ENCODE measurements around the gene TBX15. TPM values are rescaled to one million over a fixed set of nuclear protein-coding genes. Genes with fewer than 3 reads are reported as not detected.

The TBX15 gene
- total RNA-seq, 1 experiment from 2014 or later = 1.9 TPM

DNA sequence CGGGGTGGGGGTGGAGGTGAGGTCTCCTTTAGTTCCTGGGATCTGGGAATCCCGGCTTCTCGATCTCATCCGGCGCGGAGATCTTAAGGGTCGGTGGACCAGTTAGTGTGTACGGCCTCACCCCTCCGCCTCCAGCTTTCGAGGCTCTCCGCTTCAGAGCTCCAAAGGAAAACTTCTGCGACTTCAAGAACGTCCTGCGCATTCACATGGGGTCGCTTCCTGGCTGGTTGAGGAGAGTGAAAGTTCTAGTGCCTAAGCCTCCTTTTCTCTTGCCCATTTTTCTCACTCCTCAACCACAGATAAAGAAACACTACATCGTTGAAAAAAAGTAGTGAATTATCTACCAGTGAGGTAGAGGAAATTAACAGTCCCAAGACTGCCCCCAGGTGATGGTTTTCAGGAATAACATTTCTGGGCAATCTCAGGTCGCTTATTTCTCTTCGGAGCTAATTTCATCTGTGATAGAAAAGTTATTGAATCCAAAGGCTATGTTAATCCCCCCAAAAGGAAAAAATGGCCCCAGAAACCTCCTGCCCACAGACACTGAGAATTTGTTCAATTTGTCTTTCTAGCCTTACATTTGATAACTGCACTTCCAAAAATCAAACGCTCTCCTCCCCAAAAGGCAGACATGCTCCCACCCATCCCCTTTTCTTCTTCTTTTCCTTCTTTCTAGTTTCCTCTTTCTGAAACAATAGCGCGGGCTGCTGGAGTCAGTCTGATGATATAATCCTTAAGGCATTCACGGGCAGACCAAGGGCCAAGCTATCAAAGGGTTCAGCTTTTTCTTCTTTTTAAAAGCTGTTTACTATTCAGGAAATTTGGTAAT lies 20.6 kb upstream of the TBX15 start:
- H3K4me1 ChIP-seq (ENCODE audit: control insufficient read depth, insufficient read depth, low read length) = no peaks in the 10 kb centered on the region
- H3K9me3 ChIP-seq (ENCODE audit: control insufficient read depth, insufficient read depth, low read depth, low read length) = no peaks in the 10 kb centered on the region
- no peaks in the 10 kb centered on the region for H3K36me3 ChIP-seq (ENCODE audit: control insufficient read depth, insufficient read depth, low read length)
- ChIA-PET POLR2A (no interaction called here), CTCF (interaction anchor here (0.6 kb wide), 4 partner anchors 73 to 991 kb away, joined by 3 to 5 read pairs (median 4); no protein-coding TSS in a partner anchor)
- no peak overlapping the region for H3K4me3 ChIP-seq (ENCODE audit: low read depth in 2 of 2, low read length in 2 of 2)
- H3K27me3 ChIP-seq (ENCODE audit: control insufficient read depth, insufficient read depth, low read length) = no peaks in the 10 kb centered on the region; the same call in 1 of the 2 replicates
- intact Hi-C loops (cut with micrococcal nuclease; ENCODE audit: unreplicated experiment) = loop anchor here (10.0 kb wide), 1 partner anchor 854 kb away; no protein-coding TSS in a partner anchor
- peak; percentile 8 for DNase-seq (ENCODE audit: low read depth, low spot score)
- no peak for TF ChIP-seq REST (IDR thresholded peaks at IDR 0.05; ENCODE audit: insufficient read depth in 1 of 2, low read depth in 2 of 2, low read length in 1 of 2)
- TF ChIP-seq, protein P1, sequence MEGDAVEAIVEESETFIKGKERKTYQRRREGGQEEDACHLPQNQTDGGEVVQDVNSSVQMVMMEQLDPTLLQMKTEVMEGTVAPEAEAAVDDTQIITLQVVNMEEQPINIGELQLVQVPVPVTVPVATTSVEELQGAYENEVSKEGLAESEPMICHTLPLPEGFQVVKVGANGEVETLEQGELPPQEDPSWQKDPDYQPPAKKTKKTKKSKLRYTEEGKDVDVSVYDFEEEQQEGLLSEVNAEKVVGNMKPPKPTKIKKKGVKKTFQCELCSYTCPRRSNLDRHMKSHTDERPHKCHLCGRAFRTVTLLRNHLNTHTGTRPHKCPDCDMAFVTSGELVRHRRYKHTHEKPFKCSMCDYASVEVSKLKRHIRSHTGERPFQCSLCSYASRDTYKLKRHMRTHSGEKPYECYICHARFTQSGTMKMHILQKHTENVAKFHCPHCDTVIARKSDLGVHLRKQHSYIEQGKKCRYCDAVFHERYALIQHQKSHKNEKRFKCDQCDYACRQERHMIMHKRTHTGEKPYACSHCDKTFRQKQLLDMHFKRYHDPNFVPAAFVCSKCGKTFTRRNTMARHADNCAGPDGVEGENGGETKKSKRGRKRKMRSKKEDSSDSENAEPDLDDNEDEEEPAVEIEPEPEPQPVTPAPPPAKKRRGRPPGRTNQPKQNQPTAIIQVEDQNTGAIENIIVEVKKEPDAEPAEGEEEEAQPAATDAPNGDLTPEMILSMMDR (IDR thresholded peaks at IDR 0.05) = peak; percentile 64
- no peak for TF ChIP-seq SIN3A (IDR thresholded peaks at IDR 0.05; ENCODE audit: borderline replicate concordance, insufficient read depth, low read depth, low read length)
- no peak overlapping the region for H3K27ac ChIP-seq (ENCODE audit: low read length)
- in situ Hi-C loops (cut with HindIII; ENCODE audit: low pct_unique_long_range_greater_than_20kb, low sequenced_read_pairs) = no loop called here
- BruUV-seq (replicated peaks) = no TSS peak
- ATAC-seq = peak; percentile 66; the same call in 1 of the 2 replicates

DNA sequence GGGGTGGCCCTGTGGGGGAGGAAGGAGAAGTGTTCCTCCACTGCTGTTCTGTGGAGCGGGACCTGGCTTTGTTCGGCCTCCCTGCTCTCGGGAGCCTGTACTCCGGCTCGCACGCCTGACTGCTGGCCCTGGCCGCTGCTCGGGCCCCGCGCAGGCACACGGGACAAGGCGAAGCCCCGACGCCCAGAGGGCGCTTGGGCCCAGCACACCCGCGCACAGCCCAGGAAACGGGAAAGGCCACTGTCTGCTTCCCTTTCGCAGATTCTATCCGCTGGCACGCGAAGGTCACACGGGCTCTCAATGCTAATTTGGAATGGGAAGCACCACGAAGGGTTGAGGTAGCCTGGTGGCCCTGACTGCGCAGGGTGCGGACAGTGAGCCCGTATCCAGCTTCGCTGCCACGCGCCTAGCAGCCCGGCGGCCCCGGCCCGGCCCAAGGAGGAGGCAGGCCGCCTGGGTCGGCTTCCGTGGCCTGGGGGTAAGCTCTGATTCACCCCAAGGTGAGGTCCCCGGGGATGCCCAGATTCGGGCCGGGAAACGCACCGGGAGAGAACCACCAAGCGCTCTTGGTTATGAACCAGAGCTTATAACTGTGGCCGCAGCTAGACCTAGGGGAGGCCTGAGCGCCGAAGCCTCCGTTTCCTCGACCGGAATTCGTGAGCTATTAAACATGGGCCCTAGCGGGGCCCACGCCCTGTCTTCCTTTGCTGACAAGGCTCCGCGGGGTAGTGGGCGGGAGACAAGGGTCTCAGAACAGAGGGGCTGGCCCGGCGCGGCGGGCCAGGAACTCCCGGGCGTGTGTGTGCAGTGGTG lies 19.7 kb upstream of the TBX15 start:
- H3K36me3 ChIP-seq (ENCODE audit: control insufficient read depth, insufficient read depth, low read length) = no peaks in the 10 kb centered on the region
- in situ Hi-C loops (cut with HindIII; ENCODE audit: low pct_unique_long_range_greater_than_20kb, low sequenced_read_pairs) = no loop called here
- no peaks in the 10 kb centered on the region for H3K9me3 ChIP-seq (ENCODE audit: control insufficient read depth, insufficient read depth, low read depth, low read length)
- H3K4me1 ChIP-seq (ENCODE audit: control insufficient read depth, insufficient read depth, low read length) = no peaks in the 10 kb centered on the region
- POLR2A ChIA-PET = no interaction called here
- H3K27ac ChIP-seq (ENCODE audit: low read length) = no peak overlapping the region
- CTCF ChIA-PET = interaction anchor here (0.7 kb wide), 1 partner anchor 941 kb away, joined by 6 read pairs; no protein-coding TSS in a partner anchor
- BruUV-seq (replicated peaks) = no TSS peak
- H3K27me3 ChIP-seq (ENCODE audit: control insufficient read depth, insufficient read depth, low read length) = no peaks in the 10 kb centered on the region; the same call in 1 of the 2 replicates
- H3K4me3 ChIP-seq (ENCODE audit: low read depth in 2 of 2, low read length in 2 of 2) = no peak overlapping the region
- ATAC-seq (no peak), DNase-seq (ENCODE audit: low read depth, low spot score) (no peak)
- intact Hi-C loops (cut with micrococcal nuclease; ENCODE audit: unreplicated experiment) = loop anchor here (10.0 kb wide), 1 partner anchor 853 kb away; no protein-coding TSS in a partner anchor
- no peak for TF ChIP-seq TCF7L2 (IDR thresholded peaks at IDR 0.05; ENCODE audit: low read depth, low read length)
- TF ChIP-seq SIN3A (IDR thresholded peaks at IDR 0.05; ENCODE audit: borderline replicate concordance, insufficient read depth, low read depth, low read length) = no peak
- TF ChIP-seq REST (IDR thresholded peaks at IDR 0.05; ENCODE audit: insufficient read depth in 1 of 2, low read depth in 2 of 2, low read length in 1 of 2) = no peak
- TF ChIP-seq, protein P1 (IDR thresholded peaks at IDR 0.05) = no peak
- no peak for TF ChIP-seq POLR2AphosphoS5 (IDR thresholded peaks at IDR 0.05; ENCODE audit: low read depth, low read length)
